ENCODE measurements around the gene EXOC3L4.

Gene EXOC3L4

DNA sequence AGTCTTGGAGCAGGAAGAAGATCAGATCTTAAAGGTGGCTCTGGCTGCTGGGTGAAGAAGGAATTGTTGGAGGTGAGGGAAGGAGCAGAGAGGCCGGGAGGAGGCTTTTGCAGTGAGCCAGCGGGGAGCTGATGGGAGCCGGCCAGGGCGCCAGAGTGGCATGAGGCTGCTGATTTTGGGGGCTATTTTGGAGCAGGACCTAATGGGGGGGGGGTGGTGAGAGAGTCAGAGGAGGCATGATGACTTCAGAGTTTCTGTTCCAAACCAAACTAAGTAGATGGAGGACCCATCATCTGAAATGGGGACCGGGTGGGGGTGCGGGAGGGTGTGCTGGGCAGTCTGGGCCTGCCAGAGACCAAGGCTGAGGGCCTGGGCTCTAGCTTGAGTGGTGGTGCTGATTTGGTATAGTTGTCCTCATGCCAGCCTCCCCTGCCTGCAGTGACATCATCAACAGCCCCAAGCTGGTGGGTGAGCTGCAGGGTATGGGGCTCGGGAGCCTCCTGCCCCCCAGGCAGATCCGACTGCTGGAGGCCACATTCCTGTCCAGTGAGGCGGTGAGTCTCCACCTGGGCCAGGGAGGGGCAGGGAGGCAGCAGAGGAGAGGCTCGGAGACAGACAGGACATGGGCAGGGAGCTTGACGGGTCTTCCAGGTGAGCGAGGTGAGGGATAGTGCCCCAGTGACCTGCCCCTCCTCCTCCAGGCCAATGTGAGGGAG is 34.9 kb downstream of the EXOC3L4 start (continued):
- TF ChIP-seq, protein P1, sequence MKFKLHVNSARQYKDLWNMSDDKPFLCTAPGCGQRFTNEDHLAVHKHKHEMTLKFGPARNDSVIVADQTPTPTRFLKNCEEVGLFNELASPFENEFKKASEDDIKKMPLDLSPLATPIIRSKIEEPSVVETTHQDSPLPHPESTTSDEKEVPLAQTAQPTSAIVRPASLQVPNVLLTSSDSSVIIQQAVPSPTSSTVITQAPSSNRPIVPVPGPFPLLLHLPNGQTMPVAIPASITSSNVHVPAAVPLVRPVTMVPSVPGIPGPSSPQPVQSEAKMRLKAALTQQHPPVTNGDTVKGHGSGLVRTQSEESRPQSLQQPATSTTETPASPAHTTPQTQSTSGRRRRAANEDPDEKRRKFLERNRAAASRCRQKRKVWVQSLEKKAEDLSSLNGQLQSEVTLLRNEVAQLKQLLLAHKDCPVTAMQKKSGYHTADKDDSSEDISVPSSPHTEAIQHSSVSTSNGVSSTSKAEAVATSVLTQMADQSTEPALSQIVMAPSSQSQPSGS (tag by site-specific recombination; IDR thresholded peaks at IDR 0.05; ENCODE audit: low read depth), result peak; percentile 19; the same call in 1 of the 2 replicates
- no peak for TF ChIP-seq ZNF555 (tag by site-specific recombination; conservative IDR thresholded peaks at IDR 0.05)
- no peak for TF ChIP-seq ZNF2 (tag by site-specific recombination; IDR thresholded peaks at IDR 0.05)
- TF ChIP-seq HOXA7 (CRISPR knock-in tag; IDR thresholded peaks at IDR 0.05; ENCODE audit: borderline replicate concordance), result no peak
- TF ChIP-seq BCL11A (tag by site-specific recombination; IDR thresholded peaks at IDR 0.05; ENCODE audit: low read depth), result no peak
- no peak; the same call in 1 of the 2 replicates for TF ChIP-seq ZBTB17 (tag by site-specific recombination; IDR thresholded peaks at IDR 0.05)
- TF ChIP-seq EGR2 (tag by site-specific recombination; IDR thresholded peaks at IDR 0.05; ENCODE audit: low read depth), result no peak

DNA sequence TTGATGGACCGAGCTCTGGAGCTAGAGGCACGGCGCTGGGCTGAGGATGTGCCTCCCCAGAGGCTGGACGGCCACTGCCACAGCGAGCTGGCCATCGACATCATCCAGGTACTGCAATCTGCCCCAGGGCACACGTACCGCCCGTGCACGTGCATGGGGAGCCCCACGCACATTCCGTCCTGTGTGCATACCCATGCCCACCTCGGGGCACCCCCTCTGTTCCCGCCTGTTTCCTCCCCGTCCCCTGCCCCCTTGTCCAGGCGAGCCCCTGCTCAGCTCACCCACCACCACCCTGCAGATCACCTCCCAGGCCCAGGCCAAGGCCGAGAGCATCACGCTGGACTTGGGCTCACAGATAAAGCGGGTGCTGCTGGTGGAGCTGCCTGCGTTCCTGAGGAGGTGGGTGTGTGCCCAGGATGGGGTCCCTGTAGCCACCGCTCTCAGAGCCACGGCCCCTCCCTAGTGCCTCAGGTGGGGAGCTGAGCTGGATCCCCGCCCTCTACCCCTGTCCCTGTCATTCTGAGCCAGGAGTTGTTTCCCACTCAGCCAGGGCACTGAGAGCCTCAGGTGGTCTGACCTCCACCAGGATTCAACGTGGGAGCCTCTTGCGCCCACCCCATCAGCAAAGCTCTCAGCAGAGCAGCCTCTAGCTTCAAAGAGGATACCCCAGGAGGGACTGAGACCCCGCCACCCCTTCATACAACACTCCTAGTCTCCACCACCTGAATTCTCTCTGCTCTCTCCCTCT is 35.7 kb downstream of the EXOC3L4 start:
- H3K27ac ChIP-seq (ENCODE audit: extremely low read depth, low read depth, low read length), result peak overlapping the region; percentile 34
- H3K4me3 ChIP-seq (ENCODE audit: low read depth, low read length), result no peak overlapping the region
- H3K36me3 ChIP-seq (ENCODE audit: control insufficient read depth in 2 of 2, insufficient read depth in 1 of 2, low read length in 2 of 2), result peaks cover 0 to 25% of the 10 kb centered on the region in 2 experiments; a peak in 1 of 3 replicates
- no peaks in the 10 kb centered on the region for H3K9me3 ChIP-seq (ENCODE audit: control insufficient read depth, insufficient read depth, low read depth, low read length)
- TF ChIP-seq, protein P2, sequence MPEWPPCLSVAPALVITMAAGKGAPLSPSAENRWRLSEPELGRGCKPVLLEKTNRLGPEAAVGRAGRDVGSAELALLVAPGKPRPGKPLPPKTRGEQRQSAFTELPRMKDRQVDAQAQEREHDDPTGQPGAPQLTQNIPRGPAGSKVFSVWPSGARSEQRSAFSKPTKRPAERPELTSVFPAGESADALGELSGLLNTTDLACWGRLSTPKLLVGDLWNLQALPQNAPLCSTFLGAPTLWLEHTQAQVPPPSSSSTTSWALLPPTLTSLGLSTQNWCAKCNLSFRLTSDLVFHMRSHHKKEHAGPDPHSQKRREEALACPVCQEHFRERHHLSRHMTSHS (tag by site-specific recombination; IDR thresholded peaks at IDR 0.05), result no peak
- TF ChIP-seq ZNF423 (tag by site-specific recombination; IDR thresholded peaks at IDR 0.05) (no peak), GLIS1 (tag by site-specific recombination; IDR thresholded peaks at IDR 0.05) (peak; percentile 86), ZNF837 (tag by site-specific recombination; IDR thresholded peaks at IDR 0.05) (no peak), ZNF184 (tag by site-specific recombination; IDR thresholded peaks at IDR 0.05) (no peak)
- peaks cover 8% of the 10 kb centered on the region; the same call in 1 of the 2 replicates for H3K4me1 ChIP-seq (ENCODE audit: control insufficient read depth, insufficient read depth, low read length)
- ChIA-PET CTCF (interaction anchor here (0.5 to 3.2 kb wide), 5 partner anchors 10 to 436 kb away, joined by 3 to 19 read pairs (median 4); no protein-coding TSS in a partner anchor), POLR2A (no interaction called here)

DNA sequence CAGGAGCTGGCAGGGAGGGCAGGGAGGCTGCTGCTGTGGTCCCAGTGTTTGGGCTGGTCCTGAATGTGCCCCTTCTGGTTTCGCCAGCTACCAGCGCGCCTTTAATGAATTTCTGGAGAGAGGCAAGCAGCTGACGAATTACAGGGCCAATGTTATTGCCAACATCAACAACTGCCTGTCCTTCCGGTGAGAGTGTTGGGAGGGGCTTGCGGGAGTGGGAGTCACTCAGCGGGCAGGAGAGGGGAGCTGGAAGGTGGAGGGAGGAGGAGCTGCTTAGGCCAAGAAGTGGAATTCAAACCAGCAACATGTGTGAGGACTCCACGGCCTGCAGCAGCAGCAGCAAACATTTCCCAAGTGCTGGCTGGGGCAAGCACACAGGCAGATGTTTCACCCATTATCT is 36.4 kb downstream of the EXOC3L4 start:
- Histone ChIP-seq H3K9me3 (ENCODE audit: control insufficient read depth, insufficient read depth, low read depth, low read length) (no peaks in the 10 kb centered on the region), H3K4me3 (ENCODE audit: low read depth, low read length) (no peak overlapping the region), H3K36me3 (ENCODE audit: control insufficient read depth in 2 of 2, insufficient read depth in 1 of 2, low read length in 2 of 2) (peaks cover 0 to 26% of the 10 kb centered on the region in 2 experiments; a peak in 1 of 3 replicates), H3K27ac (ENCODE audit: extremely low read depth, low read depth, low read length) (peak overlapping the region; percentile 34), H3K4me1 (ENCODE audit: control insufficient read depth, insufficient read depth, low read length) (peaks cover 8% of the 10 kb centered on the region; the same call in 1 of the 2 replicates)
- ChIA-PET CTCF (interaction anchor here (1.1 to 3.2 kb wide), 4 partner anchors 10 to 437 kb away, joined by 3 to 19 read pairs (median 10); no protein-coding TSS in a partner anchor), POLR2A (no interaction called here)
- TF ChIP-seq, protein P3, sequence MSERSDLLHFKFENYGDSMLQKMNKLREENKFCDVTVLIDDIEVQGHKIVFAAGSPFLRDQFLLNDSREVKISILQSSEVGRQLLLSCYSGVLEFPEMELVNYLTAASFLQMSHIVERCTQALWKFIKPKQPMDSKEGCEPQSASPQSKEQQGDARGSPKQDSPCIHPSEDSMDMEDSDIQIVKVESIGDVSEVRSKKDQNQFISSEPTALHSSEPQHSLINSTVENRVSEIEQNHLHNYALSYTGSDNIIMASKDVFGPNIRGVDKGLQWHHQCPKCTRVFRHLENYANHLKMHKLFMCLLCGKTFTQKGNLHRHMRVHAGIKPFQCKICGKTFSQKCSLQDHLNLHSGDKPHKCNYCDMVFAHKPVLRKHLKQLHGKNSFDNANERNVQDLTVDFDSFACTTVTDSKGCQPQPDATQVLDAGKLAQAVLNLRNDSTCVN (tag by site-specific recombination; optimal IDR thresholded peaks at IDR 0.05), result no peak
- TF ChIP-seq, protein P4, sequence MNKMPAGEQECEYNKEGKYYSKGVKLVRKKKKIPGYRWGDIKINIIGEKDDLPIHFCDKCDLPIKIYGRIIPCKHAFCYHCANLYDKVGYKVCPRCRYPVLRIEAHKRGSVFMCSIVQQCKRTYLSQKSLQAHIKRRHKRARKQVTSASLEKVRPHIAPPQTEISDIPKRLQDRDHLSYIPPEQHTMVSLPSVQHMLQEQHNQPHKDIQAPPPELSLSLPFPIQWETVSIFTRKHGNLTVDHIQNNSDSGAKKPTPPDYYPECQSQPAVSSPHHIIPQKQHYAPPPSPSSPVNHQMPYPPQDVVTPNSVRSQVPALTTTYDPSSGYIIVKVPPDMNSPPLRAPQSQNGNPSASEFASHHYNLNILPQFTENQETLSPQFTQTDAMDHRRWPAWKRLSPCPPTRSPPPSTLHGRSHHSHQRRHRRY (tag by site-specific recombination; IDR thresholded peaks at IDR 0.05), result no peak
- TF ChIP-seq ZNF610 (tag by site-specific recombination; IDR thresholded peaks at IDR 0.05; ENCODE audit: borderline replicate concordance) (no peak), ZNF157 (tag by site-specific recombination; IDR thresholded peaks at IDR 0.05) (no peak), ZNF561 (tag by site-specific recombination; IDR thresholded peaks at IDR 0.05; ENCODE audit: borderline replicate concordance) (peak; percentile 84; the same call in 1 of the 2 replicates), MEIS1 (CRISPR knock-in tag; IDR thresholded peaks at IDR 0.05; ENCODE audit: borderline replicate concordance) (no peak), ZNF530 (tag by site-specific recombination; IDR thresholded peaks at IDR 0.05; ENCODE audit: low read depth) (no peak), ZNF830 (tag by site-specific recombination; IDR thresholded peaks at IDR 0.05; ENCODE audit: low read depth) (no peak), BCL11B (tag by site-specific recombination; IDR thresholded peaks at IDR 0.05; ENCODE audit: low read depth) (no peak), SP3 (tag by site-specific recombination; IDR thresholded peaks at IDR 0.05) (peak; percentile 65), ZNF221 (tag by site-specific recombination; IDR thresholded peaks at IDR 0.05; ENCODE audit: borderline replicate concordance) (no peak), EGR2 (tag by site-specific recombination; IDR thresholded peaks at IDR 0.05; ENCODE audit: low read depth) (peak; percentile 48), SALL2 (tag by site-specific recombination; IDR thresholded peaks at IDR 0.05; ENCODE audit: borderline replicate concordance) (no peak), KLF8 (tag by site-specific recombination; IDR thresholded peaks at IDR 0.05) (no peak)
- TF ChIP-seq, protein P5, sequence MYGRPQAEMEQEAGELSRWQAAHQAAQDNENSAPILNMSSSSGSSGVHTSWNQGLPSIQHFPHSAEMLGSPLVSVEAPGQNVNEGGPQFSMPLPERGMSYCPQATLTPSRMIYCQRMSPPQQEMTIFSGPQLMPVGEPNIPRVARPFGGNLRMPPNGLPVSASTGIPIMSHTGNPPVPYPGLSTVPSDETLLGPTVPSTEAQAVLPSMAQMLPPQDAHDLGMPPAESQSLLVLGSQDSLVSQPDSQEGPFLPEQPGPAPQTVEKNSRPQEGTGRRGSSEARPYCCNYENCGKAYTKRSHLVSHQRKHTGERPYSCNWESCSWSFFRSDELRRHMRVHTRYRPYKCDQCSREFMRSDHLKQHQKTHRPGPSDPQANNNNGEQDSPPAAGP (tag by site-specific recombination; IDR thresholded peaks at IDR 0.05), result peak; percentile 54; the same call in 1 of the 2 replicates
